HepG2 (cell line): ENCODE measurements around the gene TBCB. TPM values are rescaled to one million over a fixed set of nuclear protein-coding genes. Genes with fewer than 3 reads are reported as not detected.

Experiments
- ATF7 ChIP-seq, 2 experiments: fragments of 450-650 bp in 1 of 2; sonication (generic) in 1 of 2; formaldehyde crosslinking in 1 of 2; IDR thresholded peaks; 2 replicates each; pipeline versions ENCODE4 v1.4.0 to v1.6.1; 2016 to 2020; ENCODE audit warnings: antibody characterized with exemption in 1 of 2, mild to moderate bottlenecking in 1 of 2, missing genetic modification reagents in 1 of 2
- RAD51 ChIP-seq: fragments of 450-650 bp; IDR thresholded peaks from 2 replicates; pipeline ENCODE4 v1.6.1; 2016; ENCODE audit warnings: borderline replicate concordance
- ZFP37 ChIP-seq: sonication (generic); formaldehyde crosslinking; IDR thresholded peaks from 2 replicates; pipeline ENCODE4 v1.4.0; 2020; ENCODE audit warnings: missing genetic modification reagents, borderline replicate concordance
- ZNF260 ChIP-seq: sonication (generic); formaldehyde crosslinking; IDR thresholded peaks from 2 replicates; pipeline ENCODE4 v1.4.0; 2020; ENCODE audit warnings: missing genetic modification reagents, low read depth, mild to moderate bottlenecking, borderline replicate concordance
- ZNF670 ChIP-seq: sonication (generic); formaldehyde crosslinking; IDR thresholded peaks from 2 replicates; pipeline ENCODE4 v1.8.0; 2022; ENCODE audit warnings: mild to moderate bottlenecking, missing genetic modification reagents, borderline replicate concordance
- ZNF83 ChIP-seq: sonication (generic); formaldehyde crosslinking; IDR thresholded peaks from 2 replicates; pipeline ENCODE4 v1.4.0; 2020; ENCODE audit warnings: missing genetic modification reagents, mild to moderate bottlenecking, borderline replicate concordance
- ZNF883 ChIP-seq: sonication (generic); formaldehyde crosslinking; IDR thresholded peaks from 2 replicates; pipeline ENCODE4 v1.5.1; 2020; ENCODE audit warnings: mild to moderate bottlenecking, missing genetic modification reagents; ENCODE audit errors: not compliant biosample characterization
- ZSCAN20 ChIP-seq: sonication (generic); formaldehyde crosslinking; IDR thresholded peaks from 2 replicates; pipeline ENCODE4 v1.4.0; 2020; ENCODE audit warnings: missing genetic modification reagents, mild to moderate bottlenecking, borderline replicate concordance
- ZSCAN31 ChIP-seq: sonication (generic); formaldehyde crosslinking; IDR thresholded peaks from 2 replicates; pipeline ENCODE4 v1.5.0; 2020; ENCODE audit warnings: low read depth, mild to moderate bottlenecking, missing genetic modification reagents
- polyA plus RNA-seq, 8 experiments: library from polyadenylated mRNA; depleted of rRNA in 3 of 8; stranded (reverse) in 7 of 8; unstranded in 1 of 8; fragments of >200 nt; fragmentation: Illumina TruSeq in 4 of 8; extraction: Trizol in 4 of 8; gene quantifications; 2 replicates each; pipeline versions ENCODE4 v1.2.1 to v1.2.3, GENCODE V29; 2011 to 2016; ENCODE audit warnings: low read depth in 4 of 8, missing spikeins in 1 of 8, mixed read lengths in 1 of 8; ENCODE audit not compliant: insufficient read depth in 1 of 8
- total RNA-seq, 5 experiments: library from RNA; depleted of rRNA; stranded (reverse); fragments of >200 nt; fragmentation: Illumina TruSeq; extraction: Trizol; gene quantifications; 2 replicates each; pipeline ENCODE4 v1.2.3, GENCODE V29; 2016; ENCODE audit warnings: low read depth in 1 of 5
- TF ChIP-seq, protein P1 (sequence below): sonication (generic); formaldehyde crosslinking; IDR thresholded peaks from 2 replicates; pipeline ENCODE4 v1.5.0; 2020; ENCODE audit warnings: missing genetic modification reagents, mild to moderate bottlenecking, borderline replicate concordance
- TF ChIP-seq, protein P2 (sequence below): sonication (generic); formaldehyde crosslinking; IDR thresholded peaks from 2 replicates; pipeline ENCODE4 v1.4.0; 2020; ENCODE audit warnings: missing genetic modification reagents
- TF ChIP-seq, protein P3 (sequence below): sonication (generic); formaldehyde crosslinking; IDR thresholded peaks from 2 replicates; pipeline ENCODE4 v1.4.0; 2020; ENCODE audit warnings: mild to moderate bottlenecking, missing genetic modification reagents
- TF ChIP-seq, protein P4 (sequence below): sonication (generic); formaldehyde crosslinking; IDR thresholded peaks from 2 replicates; pipeline ENCODE4 v1.4.0; 2020; ENCODE audit warnings: missing genetic modification reagents, mild to moderate bottlenecking, borderline replicate concordance

Gene TBCB
- total and polyA plus RNA-seq, 2 of the 13 experiments (the other 11 are each of a cell fraction or from before 2014, with no cell fraction given) = 271 to 276 TPM

DNA sequence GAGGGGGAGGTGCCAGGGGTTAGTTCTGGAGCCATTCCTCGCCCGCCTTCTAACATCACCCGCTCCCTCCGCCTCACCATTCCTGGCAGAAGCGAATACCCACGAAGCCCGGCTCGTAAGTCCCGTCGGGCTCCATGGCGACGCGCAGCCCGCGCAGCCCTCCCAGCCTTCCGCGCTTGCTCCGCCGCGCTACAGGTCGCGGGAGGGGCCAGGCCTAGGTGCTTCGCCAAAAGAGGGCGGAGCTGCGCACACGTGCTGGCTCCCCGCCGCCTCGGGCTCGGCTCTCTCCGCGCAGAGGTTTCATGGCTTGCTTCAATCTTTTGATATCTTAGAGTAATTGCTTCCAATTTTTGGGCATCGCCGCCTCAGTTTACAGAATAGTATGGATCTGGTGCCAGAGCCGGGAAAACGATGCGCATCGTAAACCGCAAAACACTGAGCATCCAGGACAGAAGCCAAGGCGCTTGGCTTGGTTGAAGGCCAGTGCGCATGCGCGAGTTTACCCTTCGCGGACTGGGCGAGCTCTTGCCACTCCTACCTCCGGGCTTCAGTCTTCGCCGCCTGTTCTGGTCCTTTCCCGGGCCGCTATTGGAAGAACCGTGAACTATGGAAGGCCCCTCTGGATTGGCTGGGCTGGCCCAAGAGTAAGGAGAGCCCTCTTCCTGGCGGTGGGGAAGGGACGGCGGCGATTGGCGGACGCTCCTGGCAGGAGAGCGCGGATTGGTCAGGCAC, 381 bp upstream of the TBCB start, which contains the start of gene POLR2I (continued):
- peak; percentile 88 for TF ChIP-seq ZNF883 (CRISPR knock-in tag)
- TF ChIP-seq, protein P1, sequence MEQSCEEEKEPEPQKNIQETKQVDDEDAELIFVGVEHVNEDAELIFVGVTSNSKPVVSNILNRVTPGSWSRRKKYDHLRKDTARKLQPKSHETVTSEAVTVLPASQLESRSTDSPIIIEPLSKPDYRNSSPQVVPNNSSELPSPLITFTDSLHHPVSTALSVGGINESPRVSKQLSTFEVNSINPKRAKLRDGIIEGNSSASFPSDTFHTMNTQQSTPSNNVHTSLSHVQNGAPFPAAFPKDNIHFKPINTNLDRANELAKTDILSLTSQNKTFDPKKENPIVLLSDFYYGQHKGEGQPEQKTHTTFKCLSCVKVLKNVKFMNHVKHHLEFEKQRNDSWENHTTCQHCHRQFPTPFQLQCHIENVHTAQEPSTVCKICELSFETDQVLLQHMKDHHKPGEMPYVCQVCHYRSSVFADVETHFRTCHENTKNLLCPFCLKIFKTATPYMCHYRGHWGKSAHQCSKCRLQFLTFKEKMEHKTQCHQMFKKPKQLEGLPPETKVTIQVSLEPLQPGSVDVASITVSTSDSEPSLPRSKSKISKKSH (CRISPR knock-in tag) = peak; percentile 82
- no peak for TF ChIP-seq RAD51
- no peak; the same call in 1 of the 2 replicates for TF ChIP-seq ZSCAN31 (CRISPR knock-in tag)
- TF ChIP-seq ZNF260 (CRISPR knock-in tag) = no peak
- no peak; the same call in 1 of the 2 replicates for TF ChIP-seq ZFP37 (CRISPR knock-in tag)
- TF ChIP-seq, protein P2, sequence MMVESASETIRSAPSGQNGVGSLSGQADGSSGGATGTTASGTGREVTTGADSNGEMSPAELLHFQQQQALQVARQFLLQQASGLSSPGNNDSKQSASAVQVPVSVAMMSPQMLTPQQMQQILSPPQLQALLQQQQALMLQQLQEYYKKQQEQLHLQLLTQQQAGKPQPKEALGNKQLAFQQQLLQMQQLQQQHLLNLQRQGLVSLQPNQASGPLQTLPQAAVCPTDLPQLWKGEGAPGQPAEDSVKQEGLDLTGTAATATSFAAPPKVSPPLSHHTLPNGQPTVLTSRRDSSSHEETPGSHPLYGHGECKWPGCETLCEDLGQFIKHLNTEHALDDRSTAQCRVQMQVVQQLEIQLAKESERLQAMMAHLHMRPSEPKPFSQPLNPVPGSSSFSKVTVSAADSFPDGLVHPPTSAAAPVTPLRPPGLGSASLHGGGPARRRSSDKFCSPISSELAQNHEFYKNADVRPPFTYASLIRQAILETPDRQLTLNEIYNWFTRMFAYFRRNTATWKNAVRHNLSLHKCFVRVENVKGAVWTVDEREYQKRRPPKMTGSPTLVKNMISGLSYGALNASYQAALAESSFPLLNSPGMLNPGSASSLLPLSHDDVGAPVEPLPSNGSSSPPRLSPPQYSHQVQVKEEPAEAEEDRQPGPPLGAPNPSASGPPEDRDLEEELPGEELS = peak; percentile 74; the same call in 1 of the 2 replicates
- peak; percentile 45 for TF ChIP-seq ZNF83
- TF ChIP-seq, protein P3, sequence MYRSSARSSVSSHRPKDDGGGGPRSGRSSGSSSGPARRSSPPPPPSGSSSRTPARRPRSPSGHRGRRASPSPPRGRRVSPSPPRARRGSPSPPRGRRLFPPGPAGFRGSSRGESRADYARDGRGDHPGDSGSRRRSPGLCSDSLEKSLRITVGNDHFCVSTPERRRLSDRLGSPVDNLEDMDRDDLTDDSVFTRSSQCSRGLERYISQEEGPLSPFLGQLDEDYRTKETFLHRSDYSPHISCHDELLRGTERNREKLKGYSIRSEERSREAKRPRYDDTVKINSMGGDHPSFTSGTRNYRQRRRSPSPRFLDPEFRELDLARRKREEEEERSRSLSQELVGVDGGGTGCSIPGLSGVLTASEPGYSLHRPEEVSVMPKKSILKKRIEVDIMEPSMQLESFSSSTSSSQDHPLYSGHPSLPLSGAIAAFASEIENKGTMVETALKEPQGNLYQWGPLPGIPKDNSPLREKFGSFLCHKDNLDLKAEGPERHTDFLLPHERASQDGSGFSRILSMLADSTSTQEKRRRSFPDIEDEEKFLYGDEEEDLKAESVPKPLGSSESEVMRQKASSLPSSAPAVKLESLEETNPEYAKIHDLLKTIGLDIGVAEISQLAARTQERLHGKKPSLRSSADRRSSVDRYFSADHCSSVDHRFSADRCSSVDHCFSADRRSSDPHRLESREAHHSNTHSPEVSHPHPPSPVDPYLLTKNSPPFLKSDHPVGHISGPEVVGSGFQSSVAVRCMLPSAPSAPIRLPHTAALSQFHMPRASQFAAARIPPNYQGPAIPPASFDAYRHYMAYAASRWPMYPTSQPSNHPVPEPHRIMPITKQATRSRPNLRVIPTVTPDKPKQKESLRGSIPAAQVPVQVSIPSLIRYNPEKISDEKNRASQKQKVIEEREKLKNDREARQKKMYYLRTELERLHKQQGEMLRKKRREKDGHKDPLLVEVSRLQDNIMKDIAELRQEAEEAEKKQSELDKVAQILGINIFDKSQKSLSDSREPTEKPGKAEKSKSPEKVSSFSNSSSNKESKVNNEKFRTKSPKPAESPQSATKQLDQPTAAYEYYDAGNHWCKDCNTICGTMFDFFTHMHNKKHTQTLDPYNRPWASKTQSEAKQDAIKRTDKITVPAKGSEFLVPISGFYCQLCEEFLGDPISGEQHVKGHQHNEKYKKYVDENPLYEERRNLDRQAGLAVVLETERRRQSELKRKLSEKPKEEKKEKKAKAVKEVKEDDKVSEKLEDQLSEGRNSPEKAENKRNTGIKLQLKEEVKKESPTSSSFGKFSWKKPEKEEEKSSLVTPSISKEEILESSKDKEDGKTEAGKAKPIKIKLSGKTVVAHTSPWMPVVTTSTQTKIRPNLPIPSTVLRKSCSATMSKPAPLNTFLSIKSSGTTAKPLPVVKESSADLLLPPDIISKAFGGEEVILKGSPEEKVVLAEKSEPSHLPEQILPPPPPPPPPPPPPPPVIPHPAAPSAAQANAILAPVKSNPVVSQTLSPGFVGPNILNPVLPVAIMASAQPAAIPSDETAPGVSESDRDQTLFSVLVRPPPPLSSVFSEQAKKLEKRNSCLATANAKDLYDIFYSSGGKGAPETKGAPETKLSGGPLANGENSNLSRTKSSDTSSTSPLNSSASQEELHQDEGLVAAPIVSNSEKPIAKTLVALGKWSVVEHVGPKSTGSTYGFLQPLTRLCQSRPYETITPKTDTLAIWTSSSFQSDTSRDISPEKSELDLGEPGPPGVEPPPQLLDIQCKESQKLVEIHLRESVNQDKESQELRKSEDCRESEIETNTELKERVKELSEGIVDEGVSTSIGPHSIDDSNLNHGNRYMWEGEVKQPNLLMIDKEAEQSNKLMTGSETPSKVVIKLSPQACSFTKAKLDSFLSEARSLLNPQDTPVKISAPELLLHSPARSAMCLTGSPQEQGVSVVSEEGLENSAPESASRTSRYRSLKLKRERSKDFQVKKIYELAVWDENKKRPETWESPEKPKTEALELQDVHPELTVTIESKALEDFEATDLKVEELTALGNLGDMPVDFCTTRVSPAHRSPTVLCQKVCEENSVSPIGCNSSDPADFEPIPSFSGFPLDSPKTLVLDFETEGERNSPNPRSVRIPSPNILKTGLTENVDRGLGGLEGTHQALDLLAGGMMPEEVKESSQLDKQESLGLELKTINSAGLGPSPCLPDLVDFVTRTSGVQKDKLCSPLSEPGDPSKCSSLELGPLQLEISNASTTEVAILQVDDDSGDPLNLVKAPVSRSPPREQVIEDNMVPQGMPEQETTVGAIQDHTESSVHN = 0 out of 2 replicates have a peak, but pooled peaks have one; percentile 85
- TF ChIP-seq ATF7 (IDR thresholded peaks at IDR 0.05) = no peak
- TF ChIP-seq ATF7 (CRISPR knock-in tag; IDR thresholded peaks at IDR 0.05) = no peak
- TF ChIP-seq, protein P4, sequence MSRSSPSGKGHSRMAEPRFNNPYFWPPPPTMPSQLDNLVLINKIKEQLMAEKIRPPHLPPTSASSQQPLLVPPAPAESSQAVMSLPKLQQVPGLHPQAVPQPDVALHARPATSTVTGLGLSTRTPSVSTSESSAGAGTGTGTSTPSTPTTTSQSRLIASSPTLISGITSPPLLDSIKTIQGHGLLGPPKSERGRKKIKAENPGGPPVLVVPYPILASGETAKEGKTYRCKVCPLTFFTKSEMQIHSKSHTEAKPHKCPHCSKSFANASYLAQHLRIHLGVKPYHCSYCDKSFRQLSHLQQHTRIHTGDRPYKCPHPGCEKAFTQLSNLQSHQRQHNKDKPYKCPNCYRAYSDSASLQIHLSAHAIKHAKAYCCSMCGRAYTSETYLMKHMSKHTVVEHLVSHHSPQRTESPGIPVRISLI (CRISPR knock-in tag) = 0 out of 2 replicates have a peak, but pooled peaks have one; percentile 19
- TF ChIP-seq ZSCAN20 (CRISPR knock-in tag) = peak; percentile 83
- no peak; the same call in 1 of the 2 replicates for TF ChIP-seq ZNF670 (CRISPR knock-in tag)
